AG10803 (cell line): ENCODE measurements around the gene CPN1.
"Not testable (repeated sequence)": the region's sequence is repeated elsewhere in the genome, so short reads cannot be mapped to it uniquely, and the experiment has no call there.

Experiments
- DNase-seq: peaks from one replicate; pipeline ENCODE4 v3.0.0; 2010; ENCODE audit warnings: low read depth
- H3K4me3 ChIP-seq: 2 replicates; pipeline ENCODE4 v1.5.1; 2011; ENCODE audit warnings: mild to moderate bottlenecking, low read length, control low read depth
- TF ChIP-seq, protein P1 (sequence below): conservative IDR thresholded peaks from 2 replicates; pipeline ENCODE4 v1.5.1; 2011; ENCODE audit warnings: mild to moderate bottlenecking, low read length, control low read depth, inconsistent platforms

CPN1 gene

DNA sequence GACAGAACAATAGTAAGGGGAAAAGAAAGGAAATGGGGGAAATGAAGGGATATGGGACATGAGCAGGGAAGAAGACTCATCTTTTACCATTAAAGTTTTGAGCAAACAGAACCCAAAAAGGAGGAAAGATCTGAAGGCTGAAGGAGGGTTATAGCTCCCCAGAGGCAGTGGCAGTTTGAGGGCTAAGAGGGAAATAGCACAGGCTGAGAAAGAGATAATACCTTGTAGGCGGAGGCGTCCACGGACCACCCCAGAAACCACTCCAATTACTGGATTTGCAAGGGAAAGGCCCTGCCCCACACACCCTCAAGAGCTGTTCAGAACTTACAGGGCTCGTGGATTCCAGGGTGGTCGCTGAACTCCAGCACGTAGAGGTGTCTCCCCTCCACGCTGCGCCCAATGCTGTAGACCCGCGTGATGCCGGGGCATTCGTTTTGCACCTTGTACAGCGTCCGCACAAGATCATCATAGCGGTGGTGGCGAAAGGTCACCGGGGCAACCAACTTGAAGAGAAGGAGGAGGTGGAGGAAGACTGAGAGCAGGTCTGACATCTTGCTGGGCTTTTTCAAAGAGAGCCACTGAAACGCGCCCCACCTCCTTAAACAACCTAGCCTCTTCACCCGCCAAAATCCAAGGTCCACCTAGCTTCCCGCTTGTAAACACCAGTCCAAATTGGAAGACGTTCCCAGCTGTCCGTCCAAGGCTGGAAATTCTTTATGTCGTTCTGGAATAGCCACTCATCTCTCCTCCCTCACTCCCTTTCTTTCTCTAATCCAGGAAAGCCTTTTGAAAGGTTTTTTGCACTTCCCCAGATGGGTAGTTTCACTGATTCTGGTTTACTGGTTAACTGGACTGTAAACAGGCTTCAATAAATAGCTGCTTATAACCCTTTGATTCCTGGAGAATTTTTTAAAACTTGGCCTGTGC lies at the start of gene CPN1:
Gene CPN1, minus strand, starts transcription at position 795 of the 927 bp plus-strand sequence. Its CDS starts 244 bp downstream, at position 551.
- no peak for DNase-seq
- H3K4me3 ChIP-seq: no peak within 1 kb of the TSS
- TF ChIP-seq, protein P1, sequence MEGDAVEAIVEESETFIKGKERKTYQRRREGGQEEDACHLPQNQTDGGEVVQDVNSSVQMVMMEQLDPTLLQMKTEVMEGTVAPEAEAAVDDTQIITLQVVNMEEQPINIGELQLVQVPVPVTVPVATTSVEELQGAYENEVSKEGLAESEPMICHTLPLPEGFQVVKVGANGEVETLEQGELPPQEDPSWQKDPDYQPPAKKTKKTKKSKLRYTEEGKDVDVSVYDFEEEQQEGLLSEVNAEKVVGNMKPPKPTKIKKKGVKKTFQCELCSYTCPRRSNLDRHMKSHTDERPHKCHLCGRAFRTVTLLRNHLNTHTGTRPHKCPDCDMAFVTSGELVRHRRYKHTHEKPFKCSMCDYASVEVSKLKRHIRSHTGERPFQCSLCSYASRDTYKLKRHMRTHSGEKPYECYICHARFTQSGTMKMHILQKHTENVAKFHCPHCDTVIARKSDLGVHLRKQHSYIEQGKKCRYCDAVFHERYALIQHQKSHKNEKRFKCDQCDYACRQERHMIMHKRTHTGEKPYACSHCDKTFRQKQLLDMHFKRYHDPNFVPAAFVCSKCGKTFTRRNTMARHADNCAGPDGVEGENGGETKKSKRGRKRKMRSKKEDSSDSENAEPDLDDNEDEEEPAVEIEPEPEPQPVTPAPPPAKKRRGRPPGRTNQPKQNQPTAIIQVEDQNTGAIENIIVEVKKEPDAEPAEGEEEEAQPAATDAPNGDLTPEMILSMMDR: no peak

DNA sequence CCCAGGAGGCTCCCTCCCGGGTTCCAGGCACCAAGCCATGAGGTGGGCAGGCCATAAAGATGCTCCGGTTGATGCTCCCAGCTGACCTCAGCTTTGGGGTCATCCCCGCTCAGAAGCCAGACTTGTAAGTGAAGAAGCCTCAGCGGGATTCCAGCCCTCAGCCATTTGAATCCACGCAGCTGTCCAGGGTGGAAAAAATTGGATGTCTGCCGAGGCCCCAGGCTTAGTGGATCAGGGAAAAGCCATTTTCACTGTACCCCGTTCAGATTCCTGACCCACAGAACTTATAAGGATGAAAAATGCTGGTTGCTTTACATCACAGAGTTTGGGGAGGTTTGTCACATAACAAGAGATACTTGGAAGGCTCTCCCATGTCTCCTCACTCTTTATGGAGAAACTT lies 49.2 kb upstream of the CPN1 start:
- H3K4me3 ChIP-seq: no peak overlapping the region
- TF ChIP-seq, protein P1: no peak
- no peak for DNase-seq

DNA sequence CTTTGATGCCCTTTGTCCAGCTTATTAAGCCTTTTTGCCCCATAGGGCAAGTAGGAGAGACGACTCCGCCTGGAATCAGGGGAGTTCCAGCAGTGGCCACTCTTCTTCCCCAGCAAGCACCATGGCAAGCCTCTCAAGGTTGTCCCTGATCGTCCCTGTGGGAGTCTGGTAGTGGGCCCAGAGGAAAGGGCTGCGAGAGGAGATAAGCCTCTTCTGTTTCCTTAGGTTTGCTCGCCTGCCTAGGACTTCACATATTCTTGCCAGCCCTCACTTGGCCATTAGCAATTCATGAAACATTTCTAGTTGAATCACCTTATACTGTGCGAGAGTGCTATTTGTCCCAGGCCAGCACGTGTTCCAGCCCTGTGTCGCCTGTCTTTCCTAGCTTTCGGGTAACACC lies 47.8 kb upstream of the CPN1 start:
- H3K4me3 ChIP-seq: no peak overlapping the region
- DNase-seq: no peak
- TF ChIP-seq, protein P1: no peak

DNA sequence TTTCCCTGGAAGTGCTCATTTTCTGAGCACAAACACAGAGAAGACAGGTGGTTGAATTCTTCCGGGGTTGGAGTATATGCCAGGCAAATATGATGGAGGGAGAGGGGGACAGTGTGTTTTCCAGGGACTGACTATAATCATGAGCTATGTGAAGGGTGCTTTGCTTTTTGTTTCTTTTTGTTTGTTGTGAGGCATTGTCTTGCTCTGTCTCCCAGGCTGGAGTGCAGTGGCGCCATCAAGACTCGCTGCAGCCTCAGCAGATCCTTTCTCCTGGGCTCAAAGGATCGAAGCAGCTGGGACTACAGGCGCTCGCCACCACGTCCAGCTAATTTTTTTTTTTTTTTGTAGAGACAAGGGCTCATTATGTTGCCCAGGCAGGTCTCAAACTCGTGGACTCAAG lies 47.3 kb upstream of the CPN1 start:
- no peak for DNase-seq

DNA sequence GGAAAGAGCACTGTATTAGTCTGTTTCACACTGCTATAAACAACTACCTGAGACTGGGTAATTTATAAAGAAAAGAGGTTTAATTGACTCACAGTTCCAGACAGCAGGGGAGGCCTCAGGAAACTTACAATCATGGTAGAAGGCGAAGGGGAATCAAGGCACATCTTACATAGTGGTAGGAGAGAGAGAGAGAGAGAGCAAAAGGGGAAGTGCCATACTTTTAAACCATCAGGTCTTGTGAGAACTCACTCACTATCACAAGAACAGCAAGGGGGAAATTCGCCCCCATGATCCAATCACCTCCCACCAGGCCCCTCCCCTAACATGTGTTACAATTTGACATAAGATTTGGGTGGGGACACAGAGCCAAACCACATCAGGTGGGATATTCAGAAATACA lies 43.7 kb upstream of the CPN1 start:
- DNase-seq, H3K4me3 ChIP-seq: not testable (repeated sequence)

More for the DNA sequence above, 47.3 kb upstream of the CPN1 start:
- H3K4me3 ChIP-seq: no peak overlapping the region
- TF ChIP-seq, protein P1: no peak

DNA sequence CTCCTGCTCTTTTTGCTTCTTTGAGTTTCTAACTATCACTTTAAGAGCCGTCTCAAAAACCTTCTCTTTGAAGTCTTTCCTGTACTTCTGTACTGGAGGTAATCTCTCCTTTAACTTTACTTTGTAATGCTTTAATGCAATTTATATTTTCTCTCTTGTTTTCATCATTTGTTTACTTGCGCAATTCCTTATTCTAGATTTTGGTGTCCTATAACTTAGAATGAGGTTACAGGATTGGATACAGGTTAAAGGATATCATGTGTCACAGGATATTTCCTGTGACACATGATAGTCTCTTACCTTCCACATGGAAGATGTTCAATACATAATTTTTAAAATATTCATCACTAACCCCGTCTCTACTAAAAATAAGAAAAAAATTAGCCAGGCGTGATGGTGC lies 42.4 kb upstream of the CPN1 start:
- TF ChIP-seq, protein P1: no peak
- no peak overlapping the region for H3K4me3 ChIP-seq
- no peak for DNase-seq

DNA sequence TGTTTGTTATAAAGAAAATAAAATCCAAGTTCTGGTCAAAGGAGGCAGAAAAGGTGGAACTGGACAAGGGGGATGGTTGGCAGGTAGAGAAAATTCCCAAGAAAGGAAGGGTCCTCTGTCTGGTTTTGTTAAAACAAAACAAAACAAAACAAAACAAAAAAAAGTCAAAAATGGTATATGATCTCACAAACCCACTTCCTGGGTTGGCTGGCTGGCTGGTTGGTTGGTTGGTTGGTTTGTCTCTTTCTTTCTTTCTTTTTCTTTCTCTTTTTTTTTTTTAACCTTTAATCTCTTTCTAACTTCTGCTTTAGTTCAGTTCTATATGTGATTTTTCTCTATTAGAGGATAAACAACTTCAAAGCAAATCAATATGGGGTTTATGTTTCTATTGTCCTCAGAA lies 41.1 kb upstream of the CPN1 start:
- DNase-seq: no peak
- TF ChIP-seq, protein P1: no peak
- no peak overlapping the region for H3K4me3 ChIP-seq
